Measurements from ENCODE around the gene PLET1. TPM values are rescaled to one million over a fixed set of nuclear protein-coding genes. Genes with fewer than 3 reads are reported as not detected.

Gene PLET1
- total and polyA plus RNA-seq, 2 donors (not counting 3 experiments of a cell fraction or from before 2014, with no cell fraction given): not detected

DNA sequence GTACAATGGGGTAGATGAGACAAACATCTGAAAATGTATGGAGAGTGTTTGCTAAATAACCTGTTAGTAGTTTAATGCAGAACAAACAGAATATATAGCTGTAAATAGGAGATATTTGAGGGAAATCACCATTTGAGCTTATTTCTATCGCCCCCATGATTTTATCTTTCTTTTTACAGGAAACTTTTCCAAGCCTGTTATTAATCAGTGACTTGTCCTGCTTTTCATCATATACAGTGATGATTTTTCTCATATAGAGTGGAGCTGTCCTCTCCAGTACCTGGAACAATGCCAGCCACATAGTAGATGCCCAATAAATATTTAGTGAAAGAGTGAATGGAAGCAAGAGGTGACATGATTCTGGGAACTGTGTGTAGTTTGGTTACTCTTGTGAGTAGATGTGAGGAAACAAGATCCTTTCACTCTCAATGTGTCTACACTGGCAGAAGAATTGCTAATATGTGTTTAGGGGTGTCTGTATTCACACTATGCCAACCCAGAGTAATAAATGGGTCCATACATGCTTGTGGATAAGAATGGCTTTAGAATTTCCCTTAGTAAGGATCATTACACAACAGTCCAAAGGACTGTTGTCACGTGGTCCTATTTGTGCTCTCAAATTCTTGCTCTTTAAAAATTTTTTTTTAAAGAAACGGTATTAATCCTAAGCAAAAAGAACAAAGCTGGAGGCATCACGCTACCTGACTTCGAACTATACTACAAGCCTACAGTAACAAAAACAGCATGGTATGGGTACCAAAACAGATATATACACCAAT is 36.7 kb downstream of the PLET1 start:
- H3K9ac ChIP-seq (replicated peaks; ENCODE audit: extremely low read depth, insufficient read depth, low read length): no peak overlapping the region
- H2AFZ ChIP-seq (ENCODE audit: low read depth, low read length): no peak overlapping the region
- no peak overlapping the region for H3K4me3 ChIP-seq (replicated peaks in 1 of 3; ENCODE audit: insufficient read depth in 1 of 3, low read depth in 1 of 3, low read length in 3 of 3)
- CTCF ChIA-PET: interaction anchor here (0.7 to 13.6 kb wide), 2 partner anchors 12 to 56 kb away, joined by 3 to 540 read pairs; no protein-coding TSS in a partner anchor
- no peaks in the 10 kb centered on the region for H3K27me3 ChIP-seq (ENCODE audit: control insufficient read depth in 2 of 2, insufficient read depth in 2 of 2, low read length in 2 of 2)
- H3K79me2 ChIP-seq (ENCODE audit: control insufficient read depth, insufficient read depth, low read length): peaks cover 18% of the 10 kb centered on the region
- intact Hi-C loops (cut with micrococcal nuclease) (no loop called here), dilution Hi-C loops (cut with MboI; ENCODE audit: extremely low pct_ligation_motif_present, low sequenced_read_pairs) (no loop called here)
- FAIRE-seq (no peak), DNase-seq (ENCODE audit: low read depth, low spot score) (no peak)
- TF ChIP-seq FOS (IDR thresholded peaks at IDR 0.05; ENCODE audit: borderline replicate concordance, insufficient read depth, low read length) (no peak), EZH2 (IDR thresholded peaks at IDR 0.05; ENCODE audit: borderline replicate concordance, low read depth, low read length, severe bottlenecking) (no peak), GATA2 (IDR thresholded peaks at IDR 0.05; ENCODE audit: insufficient read depth, insufficient read length, low read depth, low read length) (no peak), MYC (IDR thresholded peaks at IDR 0.05; ENCODE audit: low read depth, low read length) (no peak), POLR2AphosphoS5 (IDR thresholded peaks at IDR 0.05; ENCODE audit: insufficient read depth, low read depth, low read length) (no peak), CTCF (IDR thresholded peaks at IDR 0.05; ENCODE audit: extremely low read depth in 1 of 2, insufficient read depth in 1 of 2, low read depth in 1 of 2, low read length in 2 of 2) (no peak), POLR2A (IDR thresholded peaks at IDR 0.05; ENCODE audit: low read depth, low read length) (no peak), JUN (IDR thresholded peaks at IDR 0.05; ENCODE audit: borderline replicate concordance, insufficient read depth, insufficient read length, low read depth) (no peak), MAX (IDR thresholded peaks at IDR 0.05; ENCODE audit: insufficient read depth, insufficient read length) (no peak)
- no peaks in the 10 kb centered on the region for H3K9me1 ChIP-seq (replicated peaks; ENCODE audit: control insufficient read depth, extremely low read depth, insufficient read depth, low read length)
- no peaks in the 10 kb centered on the region for H3K36me3 ChIP-seq (ENCODE audit: control insufficient read depth in 2 of 2, extremely low read depth in 1 of 2, insufficient read depth in 2 of 2, low read length in 2 of 2)
- POLR2A ChIA-PET: no interaction called here
- H3K4me2 ChIP-seq (ENCODE audit: insufficient read depth, low read length): no peak overlapping the region
- peaks cover 20% of the 10 kb centered on the region for H3K4me1 ChIP-seq (ENCODE audit: control insufficient read depth, extremely low read depth, insufficient read depth, low read length)
- no peaks in the 10 kb centered on the region for H4K20me1 ChIP-seq (replicated peaks; ENCODE audit: control insufficient read depth, extremely low read depth, insufficient read depth, low read length)
- BruUV-seq (replicated peaks): no TSS peak
- H3K27ac ChIP-seq (ENCODE audit: insufficient read depth, low read depth, low read length): no peak overlapping the region
- no peaks in the 10 kb centered on the region for H3K9me3 ChIP-seq (replicated peaks; ENCODE audit: control insufficient read depth, insufficient read depth, low read length)

Measured in endothelial cell of umbilical vein (primary cell).